ENCODE data around the gene SLC39A11. TPM values are rescaled to one million over a fixed set of nuclear protein-coding genes. Genes with fewer than 3 reads are reported as not detected.

SLC39A11 gene, protein sequence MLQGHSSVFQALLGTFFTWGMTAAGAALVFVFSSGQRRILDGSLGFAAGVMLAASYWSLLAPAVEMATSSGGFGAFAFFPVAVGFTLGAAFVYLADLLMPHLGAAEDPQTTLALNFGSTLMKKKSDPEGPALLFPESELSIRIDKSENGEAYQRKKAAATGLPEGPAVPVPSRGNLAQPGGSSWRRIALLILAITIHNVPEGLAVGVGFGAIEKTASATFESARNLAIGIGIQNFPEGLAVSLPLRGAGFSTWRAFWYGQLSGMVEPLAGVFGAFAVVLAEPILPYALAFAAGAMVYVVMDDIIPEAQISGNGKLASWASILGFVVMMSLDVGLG
- total RNA-seq (10 to 100 TPM in 4 of 5 donors, 1 to 10 TPM in 1; 7.0 to 62.0 (median 30.6) TPM), polyA plus RNA-seq (1 to 10 TPM; 5.2 to 8.4 (median 8.0) TPM)
- long read RNA-seq, donor 1, partial matches to known transcripts = 0 of 2 reads
- long read RNA-seq, donor 1, other reads (novel, unspliced or antisense) = 0 of 2 reads
- long read RNA-seq, donor 2, partial matches to known transcripts = 0 of 5 reads
- long read RNA-seq, donor 2, other reads (novel, unspliced or antisense) = 0 of 5 reads
- long read RNA-seq, donor 3, partial matches to known transcripts = 0 of 2 reads
- long read RNA-seq, donor 3, other reads (novel, unspliced or antisense) = 0 of 2 reads
- long read RNA-seq, donor 4, partial matches to known transcripts = 0 of 1 reads
- long read RNA-seq, donor 4, other reads (novel, unspliced or antisense) = 0 of 1 reads
- long read RNA-seq, donor 5, partial matches to known transcripts = 0 of 5 reads
- long read RNA-seq, donor 5, other reads (novel, unspliced or antisense) = 0 of 5 reads
- long read RNA-seq, donor 6, transcript SLC39A11-201 (10 exons, 2,737 nt) = major isoform, 7 of 9 reads
- long read RNA-seq, donor 6, partial matches to known transcripts = 0 of 9 reads
- long read RNA-seq, donor 6, other reads (novel, unspliced or antisense) = 0 of 9 reads
- long read RNA-seq, donor 7, partial matches to known transcripts = 0 of 4 reads
- long read RNA-seq, donor 7, other reads (novel, unspliced or antisense) = 0 of 4 reads
- long read RNA-seq, donor 8, partial matches to known transcripts = 0 of 1 reads
- long read RNA-seq, donor 8, other reads (novel, unspliced or antisense) = 0 of 1 reads
- long read RNA-seq, donor 9 = 0 reads
- long read RNA-seq, donor 10, partial matches to known transcripts = 0 of 1 reads
- long read RNA-seq, donor 10, other reads (novel, unspliced or antisense) = 0 of 1 reads

DNA sequence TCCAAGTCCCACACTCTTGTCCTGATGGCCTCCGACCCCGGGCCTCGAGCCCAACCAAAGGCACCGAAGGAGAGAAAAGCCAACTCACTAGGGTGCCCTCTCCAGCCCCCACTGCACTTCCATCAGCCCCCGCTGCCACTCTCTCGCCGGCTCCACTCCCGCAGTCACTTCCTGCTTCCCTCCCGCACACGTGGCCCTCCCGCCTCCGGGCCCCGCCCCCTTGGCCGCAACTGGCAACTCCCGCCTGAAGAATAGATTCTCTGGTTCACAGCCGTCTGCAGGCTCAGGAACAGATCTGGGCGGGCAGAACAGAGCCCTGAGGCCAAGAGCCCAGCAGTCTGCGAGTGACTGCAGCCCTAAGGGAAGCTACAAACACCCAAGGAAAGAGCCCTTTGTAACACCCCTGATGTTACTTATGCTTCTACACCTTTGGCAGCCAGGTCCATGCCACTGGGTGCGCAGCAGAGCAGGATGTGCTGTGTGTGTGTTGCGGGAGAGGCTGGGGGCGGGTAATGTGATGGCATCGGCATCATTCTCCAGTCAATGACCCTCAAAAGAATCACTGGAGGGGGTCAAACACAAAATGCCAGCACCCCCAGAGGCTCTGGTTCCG lies at the start of gene SLC39A11:
TSS of gene SLC39A11 (minus strand) at position 166 of the 613 bp plus-strand sequence. CDS start 3,924 bp downstream, outside the sequence.
- TF ChIP-seq POLR2AphosphoS5 (IDR thresholded peaks at IDR 0.05) (peak; percentile 41 to 84 (median 70)), EP300 (IDR thresholded peaks at IDR 0.05) (no peak), POLR2A (IDR thresholded peaks at IDR 0.05) (no peak), CTCF (IDR thresholded peaks at IDR 0.05) (no peak)
- peaks cover 0 to 11% (median 9%) of the 10 kb centered on the region in 4 donors for H3K36me3 ChIP-seq
- peak within 1 kb of the TSS; percentile 72 to 89 (median 81) for H3K27ac ChIP-seq
- H3K4me3 ChIP-seq = peak within 1 kb of the TSS; percentile 68 to 90 (median 76)
- no peaks in the 10 kb centered on the region for H3K27me3 ChIP-seq
- 9 to 12% (median 11%) methylated on average over 23 of the region's 23 CpGs for WGBS, 5 donors
- intact Hi-C loops (cut with DNase I; ENCODE audit: low total_unique reads) = no loop called here
- peaks cover 23 to 41% (median 34%) of the 10 kb centered on the region in 4 donors for H3K4me1 ChIP-seq
- DNase-seq = peak; percentile 93 to 98
- no peaks in the 10 kb centered on the region for H3K9me3 ChIP-seq

DNA sequence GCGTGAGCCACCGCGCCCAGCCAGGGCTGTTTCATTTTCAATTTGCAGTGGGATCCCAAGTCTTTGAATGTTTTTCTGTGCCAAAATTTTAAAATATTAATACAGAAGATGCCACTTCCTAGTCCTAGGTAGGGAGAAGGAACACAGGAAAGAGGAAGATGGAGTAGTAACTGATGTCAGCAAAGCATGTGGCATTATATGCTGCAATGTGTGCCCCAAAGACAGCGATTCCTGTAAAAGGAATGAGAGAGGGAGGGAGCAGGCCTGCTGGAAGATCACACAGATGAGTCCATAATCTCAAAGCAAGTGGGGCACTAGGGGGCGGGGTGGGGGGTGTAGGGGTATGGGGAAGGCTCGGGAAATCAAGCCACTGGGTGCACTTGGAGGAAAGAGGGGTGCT lies 48.9 kb upstream of the SLC39A11 start:
- Histone ChIP-seq H3K27ac (no peak overlapping the region), H3K4me3 (no peak overlapping the region), H3K4me1 (no peaks in the 10 kb centered on the region), H3K9me3 (peaks cover 0 to 22% (median 10%) of the 10 kb centered on the region in 4 donors), H3K27me3 (peaks cover 0 to 12% (median 0%) of the 10 kb centered on the region in 3 donors), H3K36me3 (no peaks in the 10 kb centered on the region)
- no peak for DNase-seq
- intact Hi-C loops (cut with DNase I; ENCODE audit: low total_unique reads) = no loop called here
- TF ChIP-seq POLR2AphosphoS5 (IDR thresholded peaks at IDR 0.05) = no peak
- TF ChIP-seq POLR2A (IDR thresholded peaks at IDR 0.05) = no peak
- 79 to 91% (median 88%) methylated on average over 6 of the region's 6 CpGs for WGBS, 5 donors

- TF ChIP-seq POLR2A (IDR thresholded peaks at IDR 0.05) = no peak
- TF ChIP-seq POLR2AphosphoS5 (IDR thresholded peaks at IDR 0.05) = no peak
- Histone ChIP-seq H3K9me3 (peaks cover 0 to 17% (median 7%) of the 10 kb centered on the region in 4 donors), H3K27ac (no peak overlapping the region), H3K4me1 (no peaks in the 10 kb centered on the region), H3K36me3 (no peaks in the 10 kb centered on the region), H3K4me3 (no peak overlapping the region), H3K27me3 (peaks cover 0 to 12% (median 0%) of the 10 kb centered on the region in 3 donors)
- intact Hi-C loops (cut with DNase I; ENCODE audit: low total_unique reads) = no loop called here
- DNase-seq = no peak
- 36 to 46% (median 41%) methylated on average over 5 of the region's 5 CpGs for WGBS, 5 donors
These were observed 48.1 kb upstream of the SLC39A11 start for GRCh38 chr17:73140566-73140965.

- TF ChIP-seq CTCF (IDR thresholded peaks at IDR 0.05) = no peak
- no peak for TF ChIP-seq POLR2AphosphoS5 (IDR thresholded peaks at IDR 0.05)
- TF ChIP-seq EP300 (IDR thresholded peaks at IDR 0.05) = no peak
- no peak for TF ChIP-seq POLR2A (IDR thresholded peaks at IDR 0.05)
- 55 to 64% (median 57%) methylated on average over 4 of the region's 4 CpGs for WGBS, 5 donors
- H3K27me3 ChIP-seq = peaks cover 0 to 12% (median 0%) of the 10 kb centered on the region in 3 donors
- H3K4me1 ChIP-seq = no peaks in the 10 kb centered on the region
- no peaks in the 10 kb centered on the region for H3K36me3 ChIP-seq
- no peak overlapping the region for H3K4me3 ChIP-seq
- DNase-seq = no peak
- intact Hi-C loops (cut with DNase I; ENCODE audit: low total_unique reads) = no loop called here
- H3K9me3 ChIP-seq = peaks cover 0 to 5% (median under 1%) of the 10 kb centered on the region in 4 donors
- no peak overlapping the region for H3K27ac ChIP-seq
These were observed 46.8 kb upstream of the SLC39A11 start for GRCh38 chr17:73139296-73139695.
